ENCODE results near the gene DNASE1L2.
"Not testable (repeated sequence)": the region's sequence is repeated elsewhere in the genome, so short reads cannot be mapped to it uniquely, and the experiment has no call there.

DNASE1L2 gene

GRCh38 chr16:2226245-2226793 is 9.9 kb upstream of the DNASE1L2 start:
- DNase-seq: no peak

- DNase-seq: no peak
Measured at GRCh38 chr16:2226918-2227317, 9.3 kb upstream of the DNASE1L2 start.

GRCh38 chr16:2228161-2228824 is 8.0 kb upstream of the DNASE1L2 start:
- DNase-seq: no peak

GRCh38 chr16:2229091-2229490 is 7.2 kb upstream of the DNASE1L2 start:
- no peak for DNase-seq

- DNase-seq: no peak
Measured at GRCh38 chr16:2229632-2230250, 6.5 kb upstream of the DNASE1L2 start.

GRCh38 chr16:2230376-2230775 is 5.9 kb upstream of the DNASE1L2 start:
- DNase-seq: no peak

- DNase-seq: no peak
Measured at GRCh38 chr16:2231016-2231931, 5.0 kb upstream of the DNASE1L2 start.

GRCh38 chr16:2232094-2232990 is 3.9 kb upstream of the DNASE1L2 start:
- no peak for DNase-seq

GRCh38 chr16:2233046-2233775 is 3.0 kb upstream of the DNASE1L2 start:
- DNase-seq: no peak

GRCh38 chr16:2233872-2234812 is 2.1 kb upstream of the DNASE1L2 start:
- no peak for DNase-seq

GRCh38 chr16:2234813-2235170 is 1.5 kb upstream of the DNASE1L2 start:
- no peak for DNase-seq

- no peak for DNase-seq
Measured at GRCh38 chr16:2235234-2235651, 1.0 kb upstream of the DNASE1L2 start.

- no peak for DNase-seq
Measured at GRCh38 chr16:2235695-2236336, 428 bp upstream of the DNASE1L2 start.

- no peak for DNase-seq
Measured at GRCh38 chr16:2237102-2237482, 848 bp downstream of the DNASE1L2 start.

- no peak for DNase-seq
Measured at GRCh38 chr16:2237493-2238149, 1.4 kb downstream of the DNASE1L2 start.

GRCh38 chr16:2238150-2238837 is 2.0 kb downstream of the DNASE1L2 start:
- DNase-seq: no peak

- DNase-seq: no peak
Measured at GRCh38 chr16:2238838-2239675, 2.8 kb downstream of the DNASE1L2 start.

GRCh38 chr16:2240331-2240730 is 4.1 kb downstream of the DNASE1L2 start:
- not testable (repeated sequence) for DNase-seq

All from NK-92 treated with Interleukin-12 subunit alpha and Interleukin-12 subunit beta, amount 100 ng/mL, for 24 hours (cell line).